ENCODE data around the gene PSMD1.

- no peak for TF ChIP-seq CTCF (IDR thresholded peaks at IDR 0.05; ENCODE audit: control extremely low read depth in 1 of 3, insufficient read depth in 1 of 3, low read depth in 1 of 3, low read length in 3 of 3)
- no peak for TF ChIP-seq POLR2AphosphoS5 (IDR thresholded peaks at IDR 0.05; ENCODE audit: low read depth, low read length)
- no peak for TF ChIP-seq POLR2A (IDR thresholded peaks at IDR 0.05; ENCODE audit: control extremely low read depth in 1 of 2, low read depth in 2 of 2, low read length in 2 of 2)
These were observed 40.7 kb upstream of the PSMD1 start for GRCh38 chr2:231015926-231016325.
